K562 (cell line): ENCODE results near the gene PCDH12. TPM values are rescaled to one million over a fixed set of nuclear protein-coding genes. Genes with fewer than 3 reads are reported as not detected.

Source experiments
- ATAC-seq: fragments of 200-7000 bp; cut with Tn5 transposase; 3 replicates; pipeline ENCODE4 v1.9.1; 2020; ENCODE audit warnings: moderate library complexity
- Bru-seq: library from RNA; stranded (reverse); fragments of 400-500 nt; gene quantifications from one replicate; lab custom pipeline; 2021; lab: Mats Ljungman, UMichigan
- BruChase-seq, 2 experiments: library from RNA; stranded (reverse); fragments of 400-500 nt; gene quantifications; one replicate each; lab custom pipeline; 2021; lab: Mats Ljungman, UMichigan
- BruUV-seq: library from RNA; stranded (reverse); fragments of 400-500 nt; replicated peaks from 2 replicates; lab custom pipeline; 2021; lab: Mats Ljungman, UMichigan
- CTCF ChIA-PET: fragments of 300-600 bp; formaldehyde crosslinking; extraction: SDS; loops from one replicate; lab custom pipeline; 2021; ENCODE audit warnings: low intra/inter-chr PET ratio; lab: Yijun Ruan, JAX
- POLR2A ChIA-PET: fragments of 300-600, 350-650 bp; sonication (Branson Sonifier 250); formaldehyde crosslinking; extraction: SDS; loops from one replicate; lab custom pipeline; 2021; ENCODE audit warnings: antibody characterized with exemption, inconsistent platforms; lab: Yijun Ruan, JAX
- DNase-seq, 4 experiments: peaks; one replicate each; pipeline versions ENCODE4 v3.0.0 to v3.0.0-alpha.2; 2011 to 2018; ENCODE audit warnings: low spot score in 3 of 4, mixed read lengths in 3 of 4; ENCODE audit errors: extremely low read depth in 1 of 4
- FAIRE-seq: peaks from 2 replicates; lab custom pipeline; 2011; peaks lifted over from hg19 to GRCh38; lab: Jason Lieb, UNC
- H2AFZ ChIP-seq: 2 replicates; pipeline ENCODE4 v1.6.0; 2011; ENCODE audit warnings: low read depth, low read length, control low read depth, inconsistent platforms
- H3K27ac ChIP-seq: fragments of 200-600 bp; 3 replicates; pipeline ENCODE4 v1.8.0; 2011; ENCODE audit warnings: low read depth, mild to moderate bottlenecking, control low read depth, inconsistent platforms, low read length, moderate library complexity, mixed read lengths; ENCODE audit errors: extremely low read depth
- H3K27me3 ChIP-seq, 2 experiments: fragments of 300-600 bp in 1 of 2; 2 replicates in 1 of 2; 3 replicates in 1 of 2; pipeline versions ENCODE4 v1.6.0 to v1.8.0; 2011; ENCODE audit warnings: inconsistent platforms in 2 of 2, low read length in 2 of 2, mild to moderate bottlenecking in 1 of 2, mixed read lengths in 1 of 2, moderate library complexity in 1 of 2; ENCODE audit not compliant: control insufficient read depth in 2 of 2, insufficient read depth in 2 of 2
- H3K36me3 ChIP-seq: fragments of 300-600 bp; 3 replicates; pipeline ENCODE4 v1.8.0; 2011; ENCODE audit warnings: mild to moderate bottlenecking, low read length, inconsistent platforms; ENCODE audit not compliant: control insufficient read depth, insufficient read depth
- H3K4me1 ChIP-seq, 2 experiments: fragments of 200-600 bp in 1 of 2; replicated peaks in 1 of 2; 2 replicates in 1 of 2; 3 replicates in 1 of 2; pipeline versions ENCODE4 v1.5.1 to v1.8.0; 2011; ENCODE audit warnings: inconsistent platforms in 2 of 2, low read length in 2 of 2, mild to moderate bottlenecking in 1 of 2, mixed read lengths in 1 of 2, moderate library complexity in 1 of 2; ENCODE audit not compliant: control insufficient read depth in 2 of 2, insufficient read depth in 2 of 2
- H3K4me2 ChIP-seq: 2 replicates; pipeline ENCODE4 v1.6.1; 2011; ENCODE audit warnings: low read length, control low read depth, inconsistent platforms, mixed read lengths; ENCODE audit not compliant: insufficient read depth
- H3K4me3 ChIP-seq: fragments of 200-600 bp; sonication (generic), shearing (Covaris generic); 2 replicates; pipeline ENCODE4 v1.5.1; 2016; ENCODE audit warnings: control low read depth, inconsistent platforms
- H3K79me2 ChIP-seq: fragments of 200-600 bp; 3 replicates; pipeline ENCODE4 v1.8.0; 2011; ENCODE audit warnings: low read length, inconsistent platforms; ENCODE audit not compliant: control insufficient read depth, insufficient read depth
- H3K9ac ChIP-seq, 2 experiments: 2 replicates each; pipeline versions ENCODE4 v1.6.0 to v1.6.1; 2011; ENCODE audit warnings: low read depth in 2 of 2, low read length in 2 of 2, control low read depth in 1 of 2, inconsistent platforms in 1 of 2, mild to moderate bottlenecking in 1 of 2, mixed read lengths in 1 of 2; ENCODE audit not compliant: insufficient read depth in 1 of 2
- H3K9me1 ChIP-seq: one replicate; pipeline ENCODE4 v1.6.0; 2011; ENCODE audit warnings: inconsistent platforms, mild to moderate bottlenecking, low read length, moderate library complexity; ENCODE audit not compliant: control insufficient read depth, insufficient read depth
- H3K9me3 ChIP-seq: replicated peaks from 2 replicates; pipeline ENCODE4 v1.5.1; 2011; ENCODE audit warnings: low read depth, low read length, inconsistent platforms; ENCODE audit not compliant: control insufficient read depth, insufficient read depth
- H4K20me1 ChIP-seq: replicated peaks from 2 replicates; pipeline ENCODE4 v1.6.1; 2011; ENCODE audit warnings: low read length, inconsistent platforms, mixed read lengths; ENCODE audit not compliant: control insufficient read depth, insufficient read depth
- MGA ChIP-seq: fragments of 450-650 bp; IDR thresholded peaks from 2 replicates; pipeline ENCODE4 v1.6.1; 2016; ENCODE audit warnings: mild to moderate bottlenecking, moderate library complexity
- ZNF175 ChIP-seq: fragments of 200-800 bp; sonication (Bioruptor generic); IDR thresholded peaks from 2 replicates; pipeline ENCODE4 v1.6.1; 2016; ENCODE audit warnings: low read depth, mild to moderate bottlenecking, missing genetic modification characterization, missing compliant biosample characterization
- ZNF436 ChIP-seq: fragments of 250-450, 450-650 bp; sonication (Bioruptor Pico); formaldehyde crosslinking; IDR thresholded peaks from 2 replicates; pipeline ENCODE4 v1.7.0; 2020; ENCODE audit warnings: mild to moderate bottlenecking
- WGBS: fragments of 100-300 bp; shearing (Covaris generic); methylation state at CpG from one replicate; pipeline ENCODE4 v1.1.6; 2016; ENCODE audit warnings: low coverage, mixed read lengths; ENCODE audit not compliant: insufficient coverage; ENCODE audit errors: missing lambda C conversion rate; 5-methylcytosine and 5-hydroxymethylcytosine counted together
- in situ Hi-C: fragments of 300-500 bp; cut with MboI; formaldehyde crosslinking; loops from 4 replicates; pipeline ENCODE4 v1.15.0; 2018; ENCODE audit warnings: inconsistent platforms, mixed read lengths
- intact Hi-C: fragments of 100-400 bp; cut with micrococcal nuclease; formaldehyde crosslinking; loops from 2 replicates; pipeline ENCODE4 v1.14.2; 2022
- long read RNA-seq, 3 experiments: library from polyadenylated mRNA in 2 of 3; library from RNA in 1 of 3; unstranded in 2 of 3; stranded (forward) in 1 of 3; transcript quantifications; one replicate each; pipeline ENCODE4 v2.0.0, GENCODE V29; 2019 to 2022
- polyA minus RNA-seq, 3 experiments: library from RNA; depleted of rRNA, polyadenylated mRNA; stranded (reverse); fragments of >200 nt; gene quantifications; 2 replicates each; pipeline ENCODE4 v1.2.3, GENCODE V29; 2011
- polyA plus RNA-seq, 8 experiments: library from polyadenylated mRNA; depleted of rRNA in 4 of 8; stranded (reverse) in 5 of 8; unstranded in 3 of 8; fragments of >200 nt; fragmentation: Nextera tagmentation in 2 of 8; fragmentation: Illumina TruSeq in 1 of 8; extraction: Ambion mirVana in 2 of 8; extraction: Trizol in 1 of 8; gene quantifications; 2 replicates each; pipeline versions ENCODE4 v1.2.1 to v1.2.3, GENCODE V29; 2011 to 2014; ENCODE audit warnings: inconsistent platforms in 1 of 8, missing spikeins in 1 of 8
- total RNA-seq, 7 experiments: library from RNA; depleted of rRNA in 6 of 7; stranded (reverse); fragments of >200 nt in 6 of 7; fragmentation: Illumina TruSeq in 2 of 7; extraction: Trizol in 2 of 7; gene quantifications; 2 replicates each; pipeline versions ENCODE4 v1.2.1 to v1.2.3, GENCODE V29; 2011 to 2021; ENCODE audit warnings: low replicate concordance in 1 of 7

PCDH12 gene
- total RNA-seq (2011; cell fraction: chromatin; rRNA removed; ENCODE audit: low replicate concordance) = not detected in 2 replicates
- total RNA-seq (2011; cell fraction: nucleolus; rRNA removed) = under 0.01 TPM in 1 of 2 replicates, not detected in the other
- total RNA-seq (2011; cell fraction: nucleoplasm; rRNA removed) = not detected in 2 replicates
- total RNA-seq (2014; rRNA removed) = 0.04 TPM in 1 of 2 replicates, not detected in the other
- total RNA-seq (2014; rRNA removed; fragmentation: Illumina TruSeq; extraction: Trizol) = 0.03 TPM in 1 of 2 replicates, not detected in the other
- total RNA-seq (2015; rRNA removed; fragmentation: Illumina TruSeq; extraction: Trizol) = not detected in 2 replicates
- total RNA-seq (2021) = 0.04 TPM in 1 of 2 replicates, not detected in the other
- polyA plus RNA-seq (2011; rRNA removed) = not detected in 2 replicates
- under 0.01 TPM in 1 of 2 replicates, not detected in the other for polyA plus RNA-seq (2011; cell fraction: cytosol; rRNA removed)
- not detected in 2 replicates for polyA plus RNA-seq (2011; cell fraction: nucleus; rRNA removed)
- polyA plus RNA-seq (2012) = 0.03 and 0.79 TPM in 2 replicates
- polyA plus RNA-seq (2014; fragmentation: Illumina TruSeq; extraction: Trizol) = 0.01 and 0.03 TPM in 2 replicates
- polyA plus RNA-seq (2014; fragmentation: Nextera tagmentation; extraction: Ambion mirVana) = under 1 TPM; 0.01 TPM
- polyA plus RNA-seq (2014; rRNA removed) = 0.01 TPM in 1 of 2 replicates, not detected in the other
- polyA minus RNA-seq (2011; rRNA and poly(A)+ RNA removed) = not detected in 2 replicates
- not detected in 2 replicates for polyA minus RNA-seq (2011; cell fraction: cytosol; rRNA and poly(A)+ RNA removed)
- not detected in 2 replicates for polyA minus RNA-seq (2011; cell fraction: nucleus; rRNA and poly(A)+ RNA removed)
- percentile 6 among the genes with signal in this experiment for Bru-seq, nascent RNA
- percentile 7 among the genes with signal in this experiment for BruChase-seq, experiment 1, labeled RNA remaining after a 2-hour chase
- BruChase-seq, experiment 2, labeled RNA remaining after a 6-hour chase = percentile 13 among the genes with signal in this experiment
- long read RNA-seq, experiment 1 = 0 reads
- long read RNA-seq, experiment 2 = 0 reads
- long read RNA-seq, experiment 3 = 0 reads

- FAIRE-seq = no peak
- intact Hi-C loops = no loop called here
- peaks cover 9% of the 10 kb centered on the region; the same call in 1 of the 2 replicates for H4K20me1 ChIP-seq
- ChIA-PET POLR2A (interaction anchor here (0.7 to 1.5 kb wide), 4 partner anchors 11 to 298 kb away, joined by 3 to 4 read pairs (median 4); partner anchors contain the start of gene RNF14), CTCF (interaction anchor here (0.8 kb wide), 1 partner anchor 69 kb away, joined by 4 read pairs; no protein-coding TSS in a partner anchor)
- H3K9ac ChIP-seq = peak within 1 kb of the TSS in 1 of 2 experiments; percentile 10; a peak in 2 of 4 replicates
- no peak within 1 kb of the TSS for H3K4me3 ChIP-seq
- H3K9me3 ChIP-seq = no peaks in the 10 kb centered on the region
- 18% methylated on average over 6 of the region's 7 CpGs for WGBS
- H3K27me3 ChIP-seq = peaks cover 17 to 42% of the 10 kb centered on the region in 2 experiments; a peak in 3 of 5 replicates
- in situ Hi-C loops = loop anchor here (5.0 kb wide), 2 partner anchors 76 to 261 kb away; no protein-coding TSS in a partner anchor
- DNase-seq = no peak
- H3K4me1 ChIP-seq = peaks cover 3 to 16% of the 10 kb centered on the region in 2 experiments
- H3K79me2 ChIP-seq = no peaks in the 10 kb centered on the region
- BruUV-seq = no TSS peak
- no peak within 1 kb of the TSS; the same call in 1 of the 2 replicates for H2AFZ ChIP-seq
- no peak within 1 kb of the TSS for H3K4me2 ChIP-seq
- H3K27ac ChIP-seq = no peak within 1 kb of the TSS
- ATAC-seq = no peak
- H3K36me3 ChIP-seq = no peaks in the 10 kb centered on the region
- TF ChIP-seq MGA (peak; percentile 73), ZNF436 (CRISPR knock-in tag) (no peak), ZNF175 (CRISPR knock-in tag) (peak; percentile 23; the same call in 1 of the 2 replicates)
- H3K9me1 ChIP-seq = no peaks in the 10 kb centered on the region
These were observed at the start of gene PCDH12 for GRCh38 chr5:141958113-141958512. PCDH12 (minus strand) TSS chr5:141958202; CDS start chr5:141957851, 351 bp downstream.
